ENCODE measurements around the gene CLDN18.

- TF ChIP-seq CTCF (IDR thresholded peaks at IDR 0.05) (no peak), POLR2A (IDR thresholded peaks at IDR 0.05; ENCODE audit: low read depth) (no peak), POLR2AphosphoS5 (IDR thresholded peaks at IDR 0.05) (no peak)
Measured at GRCh38 chr3:138059261-138059660, 49.3 kb downstream of the CLDN18 start.

All from esophagus muscularis mucosa (tissue), 3 donors.